HepG2 (cell line): ENCODE data around the gene DOC2A. TPM values are rescaled to one million over a fixed set of nuclear protein-coding genes. Genes with fewer than 3 reads are reported as not detected.

Source experiments
- BRD4 ChIP-seq: sonication (generic); formaldehyde crosslinking; IDR thresholded peaks from 2 replicates; pipeline ENCODE4 v1.4.0; 2020; ENCODE audit warnings: missing genetic modification reagents
- EHMT2 ChIP-seq: fragments of 200-600 bp; sonication (generic); IDR thresholded peaks from 2 replicates; pipeline ENCODE4 v1.7.0; 2017; ENCODE audit warnings: antibody characterized with exemption, low read depth, low read length, borderline replicate concordance
- HNRNPH1 ChIP-seq: fragments of 200-400 bp; formaldehyde crosslinking; optimal IDR thresholded peaks from 2 replicates; pipeline ENCODE3; 2017; ENCODE audit warnings: mild to moderate bottlenecking, low read depth, low read length
- KDM3A ChIP-seq: IDR thresholded peaks from 2 replicates; pipeline ENCODE4 v1.6.1; 2018; ENCODE audit warnings: low read depth, missing compliant biosample characterization
- KLF9 ChIP-seq: IDR thresholded peaks from 2 replicates; pipeline ENCODE4 v1.6.1; 2016; ENCODE audit warnings: low read depth
- NR3C1 ChIP-seq: sonication (generic); formaldehyde crosslinking; IDR thresholded peaks from 2 replicates; pipeline ENCODE4 v1.4.0; 2020; ENCODE audit warnings: missing genetic modification reagents
- ZNF337 ChIP-seq: sonication (generic); formaldehyde crosslinking; IDR thresholded peaks from 2 replicates; pipeline ENCODE4 v1.5.1; 2020; ENCODE audit warnings: missing genetic modification reagents, low read depth, mild to moderate bottlenecking, borderline replicate concordance
- ZNF562 ChIP-seq: sonication (generic); formaldehyde crosslinking; IDR thresholded peaks from 2 replicates; pipeline ENCODE4 v1.8.0; 2022; ENCODE audit warnings: missing genetic modification reagents, borderline replicate concordance
- ZNF619 ChIP-seq: sonication (generic); formaldehyde crosslinking; IDR thresholded peaks from 2 replicates; pipeline ENCODE4 v1.4.0; 2020; ENCODE audit warnings: mild to moderate bottlenecking, missing genetic modification reagents
- ZSCAN20 ChIP-seq: sonication (generic); formaldehyde crosslinking; IDR thresholded peaks from 2 replicates; pipeline ENCODE4 v1.4.0; 2020; ENCODE audit warnings: missing genetic modification reagents, mild to moderate bottlenecking, borderline replicate concordance
- polyA plus RNA-seq, 8 experiments: library from polyadenylated mRNA; depleted of rRNA in 3 of 8; stranded (reverse) in 7 of 8; unstranded in 1 of 8; fragments of >200 nt; fragmentation: Illumina TruSeq in 4 of 8; extraction: Trizol in 4 of 8; gene quantifications; 2 replicates each; pipeline versions ENCODE4 v1.2.1 to v1.2.3, GENCODE V29; 2011 to 2016; ENCODE audit warnings: low read depth in 4 of 8, missing spikeins in 1 of 8, mixed read lengths in 1 of 8; ENCODE audit not compliant: insufficient read depth in 1 of 8
- total RNA-seq, 5 experiments: library from RNA; depleted of rRNA; stranded (reverse); fragments of >200 nt; fragmentation: Illumina TruSeq; extraction: Trizol; gene quantifications; 2 replicates each; pipeline ENCODE4 v1.2.3, GENCODE V29; 2016; ENCODE audit warnings: low read depth in 1 of 5
- TF ChIP-seq, protein P1 (sequence below): sonication (generic); formaldehyde crosslinking; IDR thresholded peaks from 2 replicates; pipeline ENCODE4 v1.5.1; 2020; ENCODE audit warnings: mild to moderate bottlenecking, missing genetic modification reagents
- TF ChIP-seq, protein P2 (sequence below): sonication (generic); formaldehyde crosslinking; IDR thresholded peaks from 2 replicates; pipeline ENCODE4 v1.5.0; 2020; ENCODE audit warnings: mild to moderate bottlenecking, missing genetic modification reagents, borderline replicate concordance
- TF ChIP-seq, protein P3 (sequence below): sonication (generic); formaldehyde crosslinking; IDR thresholded peaks from 2 replicates; pipeline ENCODE4 v1.5.0; 2020; ENCODE audit warnings: mild to moderate bottlenecking, missing genetic modification reagents
- TF ChIP-seq, protein P4 (sequence below): IDR thresholded peaks from 2 replicates; pipeline ENCODE4 v1.4.0; 2020; ENCODE audit warnings: mild to moderate bottlenecking, missing genetic modification reagents

The DOC2A gene
- total and polyA plus RNA-seq, 2 of the 13 experiments (the other 11 are each of a cell fraction or from before 2014, with no cell fraction given): 0.15 to 0.55 TPM

DNA sequence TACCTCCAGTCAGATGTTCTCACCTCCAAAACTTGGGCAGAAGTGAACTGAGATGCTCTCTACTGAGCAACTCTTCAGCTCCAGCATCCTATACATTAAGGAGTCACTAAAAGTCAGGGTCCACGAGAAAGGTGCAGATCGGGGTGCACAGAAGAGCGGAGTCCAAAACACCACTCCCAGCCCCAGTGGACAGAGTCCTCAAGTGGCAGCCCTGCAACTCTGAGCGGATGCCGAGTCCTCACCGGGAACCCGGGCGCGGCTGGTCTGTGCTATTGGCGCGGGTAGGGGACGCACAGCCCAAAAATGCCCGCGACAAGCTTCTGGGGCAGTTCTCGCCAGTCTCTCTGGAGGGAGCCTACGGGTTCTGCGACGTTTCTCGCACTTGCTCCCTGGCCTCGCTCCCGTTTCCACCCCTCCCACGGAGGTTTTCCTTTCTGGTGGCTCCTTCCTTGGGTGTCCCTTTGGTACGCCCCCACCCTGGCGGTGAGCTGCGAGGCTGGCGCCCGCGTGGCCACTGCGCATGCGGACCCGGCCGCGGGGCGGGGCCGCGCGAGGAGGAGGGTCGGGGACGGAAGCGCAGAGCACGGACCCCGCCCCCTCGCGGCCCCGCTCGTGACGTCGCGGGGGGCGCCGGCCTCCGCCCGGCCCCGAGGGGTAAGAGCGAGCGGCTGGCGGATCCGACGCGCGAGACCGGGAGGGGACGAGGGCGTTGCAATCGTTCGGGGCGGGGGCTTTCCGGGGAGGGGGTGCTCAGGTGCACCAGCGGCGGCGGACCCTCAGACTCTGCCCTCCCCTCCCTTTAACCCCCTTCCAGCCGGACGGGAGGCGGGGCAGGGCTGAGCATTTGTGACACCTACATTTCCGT lies 49.1 kb downstream of the DOC2A start, which contains the start of gene TMEM219 (continued):
- TF ChIP-seq BRD4 (CRISPR knock-in tag) (peak; percentile 68; the same call in 1 of the 2 replicates), HNRNPH1 (no peak), NR3C1 (CRISPR knock-in tag) (no peak), ZNF562 (CRISPR knock-in tag) (no peak), KLF9 (CRISPR knock-in tag) (no peak; the same call in 1 of the 2 replicates), ZNF619 (CRISPR knock-in tag) (peak; percentile 63; the same call in 1 of the 2 replicates), ZSCAN20 (CRISPR knock-in tag) (no peak), ZNF337 (no peak), KDM3A (CRISPR knock-in tag) (peak; percentile 28; the same call in 1 of the 2 replicates), EHMT2 (no peak)
- TF ChIP-seq, protein P1, sequence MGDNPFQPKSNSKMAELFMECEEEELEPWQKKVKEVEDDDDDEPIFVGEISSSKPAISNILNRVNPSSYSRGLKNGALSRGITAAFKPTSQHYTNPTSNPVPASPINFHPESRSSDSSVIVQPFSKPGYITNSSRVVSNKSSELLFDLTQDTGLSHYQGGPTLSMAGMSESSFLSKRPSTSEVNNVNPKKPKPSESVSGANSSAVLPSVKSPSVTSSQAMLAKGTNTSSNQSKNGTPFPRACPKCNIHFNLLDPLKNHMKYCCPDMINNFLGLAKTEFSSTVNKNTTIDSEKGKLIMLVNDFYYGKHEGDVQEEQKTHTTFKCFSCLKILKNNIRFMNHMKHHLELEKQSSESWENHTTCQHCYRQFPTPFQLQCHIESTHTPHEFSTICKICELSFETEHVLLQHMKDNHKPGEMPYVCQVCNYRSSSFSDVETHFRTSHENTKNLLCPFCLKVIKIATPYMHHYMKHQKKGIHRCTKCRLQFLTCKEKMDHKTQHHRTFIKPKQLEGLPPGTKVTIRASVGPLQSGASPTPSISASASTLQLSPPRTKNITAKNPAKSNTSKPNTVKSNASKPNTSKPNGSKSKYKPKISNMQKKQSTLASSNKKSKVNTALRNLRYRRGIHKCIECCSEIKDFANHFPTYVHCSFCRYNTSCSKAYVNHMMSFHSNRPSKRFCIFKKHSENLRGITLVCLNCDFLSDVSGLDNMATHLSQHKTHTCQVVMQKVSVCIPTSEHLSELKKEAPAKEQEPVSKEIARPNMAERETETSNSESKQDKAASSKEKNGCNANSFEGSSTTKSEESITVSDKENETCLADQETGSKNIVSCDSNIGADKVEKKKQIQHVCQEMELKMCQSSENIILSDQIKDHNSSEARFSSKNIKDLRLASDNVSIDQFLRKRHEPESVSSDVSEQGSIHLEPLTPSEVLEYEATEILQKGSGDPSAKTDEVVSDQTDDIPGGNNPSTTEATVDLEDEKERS (CRISPR knock-in tag): no peak
- TF ChIP-seq, protein P2, sequence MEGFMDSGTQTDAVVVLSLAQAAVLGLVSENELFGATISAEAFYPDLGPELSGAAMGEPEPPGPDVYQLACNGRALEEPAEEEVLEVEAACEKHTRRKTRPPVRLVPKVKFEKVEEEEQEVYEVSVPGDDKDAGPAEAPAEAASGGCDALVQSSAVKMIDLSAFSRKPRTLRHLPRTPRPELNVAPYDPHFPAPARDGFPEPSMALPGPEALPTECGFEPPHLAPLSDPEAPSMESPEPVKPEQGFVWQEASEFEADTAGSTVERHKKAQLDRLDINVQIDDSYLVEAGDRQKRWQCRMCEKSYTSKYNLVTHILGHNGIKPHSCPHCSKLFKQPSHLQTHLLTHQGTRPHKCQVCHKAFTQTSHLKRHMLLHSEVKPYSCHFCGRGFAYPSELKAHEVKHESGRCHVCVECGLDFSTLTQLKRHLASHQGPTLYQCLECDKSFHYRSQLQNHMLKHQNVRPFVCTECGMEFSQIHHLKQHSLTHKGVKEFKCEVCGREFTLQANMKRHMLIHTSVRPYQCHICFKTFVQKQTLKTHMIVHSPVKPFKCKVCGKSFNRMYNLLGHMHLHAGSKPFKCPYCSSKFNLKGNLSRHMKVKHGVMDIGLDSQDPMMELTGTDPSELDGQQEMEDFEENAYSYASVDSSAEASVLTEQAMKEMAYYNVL (CRISPR knock-in tag): 0 out of 2 replicates have a peak, but pooled peaks have one; percentile 33
- TF ChIP-seq, protein P3, sequence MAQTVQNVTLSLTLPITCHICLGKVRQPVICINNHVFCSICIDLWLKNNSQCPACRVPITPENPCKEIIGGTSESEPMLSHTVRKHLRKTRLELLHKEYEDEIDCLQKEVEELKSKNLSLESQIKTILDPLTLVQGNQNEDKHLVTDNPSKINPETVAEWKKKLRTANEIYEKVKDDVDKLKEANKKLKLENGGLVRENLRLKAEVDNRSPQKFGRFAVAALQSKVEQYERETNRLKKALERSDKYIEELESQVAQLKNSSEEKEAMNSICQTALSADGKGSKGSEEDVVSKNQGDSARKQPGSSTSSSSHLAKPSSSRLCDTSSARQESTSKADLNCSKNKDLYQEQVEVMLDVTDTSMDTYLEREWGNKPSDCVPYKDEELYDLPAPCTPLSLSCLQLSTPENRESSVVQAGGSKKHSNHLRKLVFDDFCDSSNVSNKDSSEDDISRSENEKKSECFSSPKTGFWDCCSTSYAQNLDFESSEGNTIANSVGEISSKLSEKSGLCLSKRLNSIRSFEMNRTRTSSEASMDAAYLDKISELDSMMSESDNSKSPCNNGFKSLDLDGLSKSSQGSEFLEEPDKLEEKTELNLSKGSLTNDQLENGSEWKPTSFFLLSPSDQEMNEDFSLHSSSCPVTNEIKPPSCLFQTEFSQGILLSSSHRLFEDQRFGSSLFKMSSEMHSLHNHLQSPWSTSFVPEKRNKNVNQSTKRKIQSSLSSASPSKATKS: no peak
- TF ChIP-seq, protein P4, sequence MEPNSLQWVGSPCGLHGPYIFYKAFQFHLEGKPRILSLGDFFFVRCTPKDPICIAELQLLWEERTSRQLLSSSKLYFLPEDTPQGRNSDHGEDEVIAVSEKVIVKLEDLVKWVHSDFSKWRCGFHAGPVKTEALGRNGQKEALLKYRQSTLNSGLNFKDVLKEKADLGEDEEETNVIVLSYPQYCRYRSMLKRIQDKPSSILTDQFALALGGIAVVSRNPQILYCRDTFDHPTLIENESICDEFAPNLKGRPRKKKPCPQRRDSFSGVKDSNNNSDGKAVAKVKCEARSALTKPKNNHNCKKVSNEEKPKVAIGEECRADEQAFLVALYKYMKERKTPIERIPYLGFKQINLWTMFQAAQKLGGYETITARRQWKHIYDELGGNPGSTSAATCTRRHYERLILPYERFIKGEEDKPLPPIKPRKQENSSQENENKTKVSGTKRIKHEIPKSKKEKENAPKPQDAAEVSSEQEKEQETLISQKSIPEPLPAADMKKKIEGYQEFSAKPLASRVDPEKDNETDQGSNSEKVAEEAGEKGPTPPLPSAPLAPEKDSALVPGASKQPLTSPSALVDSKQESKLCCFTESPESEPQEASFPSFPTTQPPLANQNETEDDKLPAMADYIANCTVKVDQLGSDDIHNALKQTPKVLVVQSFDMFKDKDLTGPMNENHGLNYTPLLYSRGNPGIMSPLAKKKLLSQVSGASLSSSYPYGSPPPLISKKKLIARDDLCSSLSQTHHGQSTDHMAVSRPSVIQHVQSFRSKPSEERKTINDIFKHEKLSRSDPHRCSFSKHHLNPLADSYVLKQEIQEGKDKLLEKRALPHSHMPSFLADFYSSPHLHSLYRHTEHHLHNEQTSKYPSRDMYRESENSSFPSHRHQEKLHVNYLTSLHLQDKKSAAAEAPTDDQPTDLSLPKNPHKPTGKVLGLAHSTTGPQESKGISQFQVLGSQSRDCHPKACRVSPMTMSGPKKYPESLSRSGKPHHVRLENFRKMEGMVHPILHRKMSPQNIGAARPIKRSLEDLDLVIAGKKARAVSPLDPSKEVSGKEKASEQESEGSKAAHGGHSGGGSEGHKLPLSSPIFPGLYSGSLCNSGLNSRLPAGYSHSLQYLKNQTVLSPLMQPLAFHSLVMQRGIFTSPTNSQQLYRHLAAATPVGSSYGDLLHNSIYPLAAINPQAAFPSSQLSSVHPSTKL (CRISPR knock-in tag): peak; percentile 29; the same call in 1 of the 2 replicates
